NCI-H2107 treated with DMSO at 0.1 percent for 48 hours (cell line): ENCODE measurements around the gene SPANXC.
"Not testable (repeated sequence)": the region's sequence is repeated elsewhere in the genome, so short reads cannot be mapped to it uniquely, and the experiment has no call there.

ENCODE experiments used
- DNase-seq: peaks from one replicate; lab custom pipeline; 2025; ENCODE audit not compliant: unreplicated experiment; lab: John Stamatoyannopoulos, UW

The SPANXC gene, protein sequence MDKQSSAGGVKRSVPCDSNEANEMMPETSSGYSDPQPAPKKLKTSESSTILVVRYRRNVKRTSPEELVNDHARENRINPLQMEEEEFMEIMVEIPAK

DNA sequence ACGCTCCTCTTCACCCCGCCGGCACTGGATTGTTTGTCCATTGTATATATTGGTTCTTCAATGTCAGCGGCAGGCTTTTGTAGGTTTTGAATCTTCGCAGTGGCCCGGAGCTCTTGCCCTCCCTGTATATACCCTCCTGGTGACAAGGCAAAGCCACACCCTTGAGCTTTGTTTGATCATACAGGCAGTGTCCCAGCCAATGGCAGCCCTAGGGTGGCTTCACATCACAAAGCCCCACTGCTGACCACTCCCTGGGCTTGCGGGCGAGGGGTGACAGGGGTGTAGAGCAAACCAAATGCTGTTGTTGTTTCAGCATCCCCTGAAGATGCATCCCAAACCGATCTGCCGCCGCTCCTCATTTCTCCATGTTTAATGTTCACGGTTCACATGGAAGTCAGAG, at the start of gene SPANXC:
Gene SPANXC, minus strand, starts transcription at position 101 of the 400 bp plus-strand sequence. Its CDS starts 60 bp downstream, at position 41.
- not testable (repeated sequence) for DNase-seq

DNA sequence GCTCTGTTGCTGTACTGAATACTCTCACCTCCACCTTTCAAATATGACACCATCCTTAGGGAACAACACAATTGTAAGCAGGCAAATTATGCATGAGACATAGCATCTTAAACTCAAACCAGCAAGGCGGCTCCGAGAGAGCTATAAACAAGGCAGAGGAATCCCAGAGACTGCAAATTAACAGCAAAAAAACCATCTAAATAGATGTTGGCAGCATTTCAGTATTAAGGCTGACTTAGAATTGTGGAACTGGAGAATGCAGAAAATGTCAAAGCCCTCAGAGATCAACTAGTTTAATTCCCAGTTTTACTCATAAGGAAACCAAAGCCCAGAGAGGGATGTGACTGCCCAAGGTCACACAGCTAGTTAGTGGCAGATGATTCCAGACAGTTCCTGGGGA, 37.2 kb upstream of the SPANXC start:
- DNase-seq: no peak

DNA sequence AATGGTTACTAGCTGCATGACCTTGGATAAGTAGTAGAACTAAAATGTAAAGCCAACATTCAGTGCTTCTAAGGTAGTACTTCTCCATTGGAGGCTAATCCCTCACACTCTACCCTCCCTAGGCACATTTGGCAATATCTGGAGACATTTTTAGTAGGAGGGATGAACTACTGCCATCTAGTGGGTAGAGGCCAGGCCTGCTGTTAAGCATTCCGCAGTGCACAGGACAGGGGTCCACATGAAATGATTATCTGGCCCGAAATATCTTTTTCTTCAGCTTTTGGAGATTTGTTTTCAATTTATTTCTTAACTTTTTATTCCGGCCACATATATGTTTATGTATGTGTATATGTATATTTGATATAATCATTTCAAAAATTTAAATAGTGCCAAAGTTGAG, 36.0 kb upstream of the SPANXC start:
- DNase-seq: no peak

DNA sequence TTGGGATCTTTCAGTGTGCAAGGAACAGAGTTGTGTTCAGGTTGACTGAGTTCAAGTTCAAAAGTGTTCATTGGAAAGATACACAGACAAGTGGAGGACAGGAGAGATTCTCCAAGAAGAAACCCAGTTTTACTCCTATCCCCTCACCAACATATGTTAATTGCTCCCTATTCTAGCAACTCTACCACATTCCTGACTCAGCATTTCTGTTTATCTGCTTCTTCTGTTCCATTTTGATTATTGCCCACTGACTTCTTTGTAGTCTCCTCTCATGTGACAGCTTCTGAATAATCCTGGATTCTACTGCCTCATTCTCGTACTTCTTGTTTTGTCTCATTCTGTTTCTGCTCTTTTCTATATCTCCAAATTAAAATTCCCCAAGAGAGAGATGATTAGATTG, 15.8 kb upstream of the SPANXC start:
- no peak for DNase-seq

DNA sequence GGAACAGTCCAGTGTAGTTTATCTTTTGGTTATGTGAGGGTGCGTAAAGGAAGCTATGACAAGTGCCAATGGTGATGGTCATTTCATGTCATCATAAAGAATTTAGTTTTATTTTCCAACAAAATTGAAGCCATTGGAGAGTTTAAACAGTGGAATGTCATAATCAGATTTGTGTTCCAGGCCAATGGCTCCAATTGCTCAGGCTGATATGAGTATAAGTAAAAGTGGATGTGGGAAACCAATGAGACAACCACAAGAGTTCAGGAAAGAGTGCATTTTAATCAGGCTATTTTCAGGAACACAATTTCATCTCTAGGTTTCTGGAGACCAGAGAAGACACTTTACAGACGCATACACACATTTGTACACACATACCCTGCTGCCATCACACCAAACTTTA, 20.7 kb downstream of the SPANXC start:
- no peak for DNase-seq

DNA sequence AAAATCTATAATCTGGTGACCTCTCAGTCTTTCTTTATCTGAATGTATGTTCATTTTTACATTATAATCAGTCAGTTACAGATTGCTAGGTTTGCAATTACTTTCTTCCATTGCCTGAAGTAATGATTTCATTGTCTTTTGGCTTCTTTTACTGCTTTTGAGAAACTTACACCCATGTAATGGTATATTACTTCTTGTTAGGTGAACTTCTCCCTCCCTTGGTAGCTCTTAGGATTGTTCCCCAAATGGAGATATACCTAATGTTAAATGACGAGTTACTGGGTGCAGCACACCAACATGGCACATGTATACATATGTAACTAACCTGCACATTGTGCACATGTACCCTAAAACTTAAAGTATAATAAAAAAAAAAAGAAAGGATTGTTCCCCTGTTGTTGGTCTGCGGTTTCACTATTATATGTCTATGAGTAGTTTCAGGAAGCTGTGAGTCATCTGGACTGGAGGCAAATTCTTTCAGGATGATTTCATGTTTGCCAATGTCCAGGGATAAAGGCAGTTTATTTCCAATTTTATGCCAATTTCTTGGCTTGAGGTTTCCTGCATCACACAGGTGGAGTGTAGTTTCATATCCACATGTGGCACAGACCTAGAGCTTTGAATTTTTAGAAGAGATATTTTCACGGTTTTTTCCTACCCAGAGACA, 21.8 kb downstream of the SPANXC start:
- no peak for DNase-seq

DNA sequence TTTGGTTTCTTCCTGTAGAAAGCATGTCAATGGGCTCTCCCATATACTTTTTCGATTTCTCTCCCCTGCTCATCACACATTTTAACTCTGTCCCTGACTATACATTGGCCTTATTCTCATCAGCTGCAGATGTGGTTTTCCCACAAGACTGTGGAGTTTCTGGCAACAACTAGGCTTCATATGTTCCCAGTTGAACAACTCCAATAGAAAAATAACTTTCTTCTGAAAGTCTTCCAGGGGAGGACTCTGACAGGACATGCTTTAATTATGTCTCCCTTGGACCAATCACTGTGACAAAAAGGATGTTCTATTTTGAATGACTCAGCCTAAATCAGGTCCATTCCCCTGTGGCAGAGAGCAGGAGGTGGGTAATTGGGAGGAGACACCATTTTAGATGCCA, 28.1 kb downstream of the SPANXC start:
- DNase-seq: no peak

DNA sequence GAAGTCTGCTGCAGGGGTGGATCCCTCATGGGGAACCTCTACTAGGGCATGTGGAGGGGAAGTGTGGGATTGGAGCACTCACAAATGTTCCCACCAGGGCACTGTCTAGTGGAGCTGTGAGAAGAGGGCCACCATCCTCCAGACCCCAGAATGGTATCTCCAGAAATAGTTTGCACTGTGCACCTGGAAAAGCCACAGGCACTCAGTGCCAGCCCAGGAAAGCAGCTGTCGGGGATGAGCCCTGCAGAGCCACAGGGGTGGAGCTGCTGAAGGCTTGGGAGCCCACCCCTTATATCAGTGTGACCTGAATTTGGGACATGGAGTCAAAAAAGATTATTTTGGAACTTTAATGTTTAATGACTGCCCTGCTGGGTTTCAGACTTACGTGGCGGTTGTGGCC, 40.4 kb downstream of the SPANXC start:
- no peak for DNase-seq
